Ectodermal cell (in vitro differentiated cells): ENCODE data around the gene RANGAP1.

Source experiments
- H3K27ac ChIP-seq: 2 replicates; pipeline ENCODE4 v1.7.0; 2013; ENCODE audit warnings: mild to moderate bottlenecking, low read depth, low read length; ENCODE audit not compliant: insufficient read depth, poor library complexity, severe bottlenecking
- H3K27me3 ChIP-seq: 2 replicates; pipeline ENCODE4 v1.7.0; 2013; ENCODE audit warnings: mild to moderate bottlenecking, low read length; ENCODE audit not compliant: insufficient read depth, control insufficient read depth, poor library complexity, severe bottlenecking
- H3K36me3 ChIP-seq: one replicate; pipeline ENCODE4 v1.7.0; 2013; ENCODE audit warnings: low read length; ENCODE audit not compliant: control insufficient read depth, insufficient read depth
- H3K4me1 ChIP-seq: one replicate; pipeline ENCODE4 v1.7.0; 2013; ENCODE audit warnings: low read length; ENCODE audit not compliant: control insufficient read depth, insufficient read depth
- H3K4me3 ChIP-seq: 2 replicates; pipeline ENCODE4 v1.7.0; 2013; ENCODE audit warnings: low read depth, low read length, control low read depth; ENCODE audit not compliant: insufficient read depth
- H3K9me3 ChIP-seq: 2 replicates; pipeline ENCODE4 v1.7.0; 2013; ENCODE audit warnings: mild to moderate bottlenecking, low read length, moderate library complexity; ENCODE audit not compliant: control insufficient read depth
- WGBS, 2 experiments: methylation state at CpG; one replicate each; pipeline ENCODE4 v1.1.7; 2013; ENCODE audit warnings: missing lambda C conversion rate in 2 of 2; 5-methylcytosine and 5-hydroxymethylcytosine counted together

Gene RANGAP1

DNA sequence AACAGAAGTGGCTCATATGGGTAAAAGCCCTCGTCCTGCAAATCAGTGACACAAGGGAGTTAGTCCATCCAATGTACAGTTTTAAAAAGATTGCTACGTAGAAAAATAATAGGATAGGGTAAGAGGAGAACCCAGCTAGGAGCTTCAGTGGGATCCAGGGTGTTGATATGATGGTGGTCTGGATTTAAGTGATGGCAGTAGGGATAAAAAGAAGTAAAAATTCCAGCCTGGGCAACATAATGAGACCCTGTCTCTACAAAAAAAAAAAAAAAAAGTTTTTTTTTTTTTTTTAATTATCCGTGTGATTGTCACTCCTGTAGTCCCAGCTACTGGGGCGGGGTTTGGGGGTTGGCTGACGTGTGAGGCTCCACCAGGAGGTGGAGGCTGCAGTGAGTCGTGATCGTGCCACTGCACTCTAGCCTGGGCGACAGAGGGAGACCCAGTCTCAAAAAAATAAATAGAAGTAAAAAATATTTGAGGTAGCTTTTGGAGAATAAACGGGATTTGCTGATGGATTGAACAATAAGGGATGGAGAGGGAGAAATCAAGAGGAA is 87.9 kb downstream of the RANGAP1 start:
- Histone ChIP-seq H3K4me1 (no peaks in the 10 kb centered on the region), H3K27me3 (peaks cover 57% of the 10 kb centered on the region)
- WGBS, 2 experiments = 7 to 9% methylated on average over 9 of the region's 9 CpGs

DNA sequence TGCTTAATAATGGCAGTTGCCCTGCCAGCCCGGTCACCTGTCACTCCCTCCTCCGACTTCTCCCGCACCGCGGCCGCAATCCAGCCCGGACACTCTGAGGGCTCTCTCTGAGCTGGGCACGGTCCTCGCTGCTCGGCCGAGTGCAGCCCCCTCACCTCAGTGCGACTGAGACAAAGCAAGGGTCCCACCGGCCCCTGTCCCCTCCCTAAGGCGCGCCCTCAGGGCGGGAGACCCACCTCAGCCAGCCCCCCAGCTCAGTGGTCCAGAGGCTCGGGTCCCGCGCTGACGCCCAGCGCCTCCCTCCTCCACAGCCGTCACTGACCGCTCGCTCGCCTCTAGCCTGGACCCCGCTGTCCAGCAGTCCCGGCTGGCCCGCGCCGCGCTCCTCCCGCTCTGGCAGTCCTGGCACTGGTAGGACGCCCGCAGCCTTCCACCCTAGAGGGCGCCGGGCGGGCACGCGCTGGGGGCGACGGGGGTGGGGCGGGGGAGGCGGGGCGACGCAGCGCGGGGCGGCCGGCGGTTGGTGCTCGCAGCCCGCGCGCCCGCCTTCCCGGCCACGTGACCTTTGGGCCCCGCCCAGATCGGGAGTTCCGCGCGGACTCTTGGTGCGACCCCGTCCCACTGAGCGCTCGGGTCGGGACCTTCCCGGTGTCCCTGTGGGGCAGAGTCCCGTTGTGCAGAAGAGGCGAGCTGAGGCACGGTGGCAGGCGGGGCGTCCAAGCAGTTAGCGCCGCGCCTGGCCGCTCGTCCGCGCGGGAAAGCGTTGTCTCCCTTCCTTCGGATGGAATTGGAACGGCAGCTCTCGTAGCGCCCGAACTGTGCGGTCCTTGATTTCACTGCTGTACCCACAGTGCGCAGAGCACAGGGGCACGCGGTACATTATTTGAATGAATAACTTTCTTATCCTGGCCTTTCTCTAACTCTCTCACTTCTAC is 88.7 kb downstream of the RANGAP1 start:
- H3K27me3 ChIP-seq = peaks cover 57% of the 10 kb centered on the region
- no peaks in the 10 kb centered on the region for H3K9me3 ChIP-seq
- no peak overlapping the region for H3K27ac ChIP-seq
- no peaks in the 10 kb centered on the region for H3K36me3 ChIP-seq
- H3K4me3 ChIP-seq = peak overlapping the region; percentile 35
- WGBS, 2 experiments = 1% methylated on average over 91 of the region's 91 CpGs
- H3K4me1 ChIP-seq = no peaks in the 10 kb centered on the region

More for the DNA sequence above, 87.9 kb downstream of the RANGAP1 start:
- Histone ChIP-seq H3K4me3 (peak overlapping the region; percentile 35), H3K27ac (no peak overlapping the region), H3K36me3 (no peaks in the 10 kb centered on the region), H3K9me3 (no peaks in the 10 kb centered on the region)
